ENCODE data around the gene PLCL1. TPM values are rescaled to one million over a fixed set of nuclear protein-coding genes. Genes with fewer than 3 reads are reported as not detected.

PLCL1 gene
- total and polyA plus RNA-seq, 4 donors = 5.1 to 15.7 (median 13.2) TPM

DNA sequence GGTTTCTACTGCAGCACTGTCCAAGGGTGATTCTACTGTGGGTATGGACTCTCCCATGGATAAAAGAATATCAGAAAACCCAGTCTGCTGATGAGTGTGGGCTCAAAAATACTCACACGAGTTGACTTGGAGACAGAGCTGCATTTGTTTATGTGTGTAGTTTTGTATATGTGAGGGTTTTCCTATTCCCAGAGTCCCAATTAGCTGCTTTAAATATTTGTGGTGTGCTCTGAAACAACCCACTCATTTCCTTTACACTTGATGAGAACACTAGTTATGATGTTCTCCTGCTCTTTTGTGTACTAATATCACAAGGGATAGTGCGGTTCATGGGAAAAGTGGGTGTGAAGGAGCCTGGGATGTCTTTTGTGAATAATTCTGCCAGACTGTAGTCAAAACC is 337.3 kb downstream of the PLCL1 start:
- no peaks in the 10 kb centered on the region for H3K36me3 ChIP-seq (ENCODE audit: control insufficient read depth in 1 of 2, insufficient read depth in 2 of 2, low read length in 1 of 2)
- no peak overlapping the region for H3K4me3 ChIP-seq (ENCODE audit: low read length in 2 of 2)
- DNase-seq = no peak
- H3K27ac ChIP-seq (ENCODE audit: low read depth in 1 of 2, low read length in 2 of 2) = no peak overlapping the region
- H3K27me3 ChIP-seq (ENCODE audit: control insufficient read depth in 1 of 2, insufficient read depth in 2 of 2, low read length in 1 of 2) = no peaks in the 10 kb centered on the region
- intact Hi-C loops (cut with DNase I) = loop anchor here in 1 of 2 donors (10.0 kb wide), 1 partner anchor 153 kb away; no protein-coding TSS in a partner anchor
- no peak for ATAC-seq (ENCODE audit: low FRiP score)
- 95% methylated on average over 2 of the region's 2 CpGs for WGBS, 2 donors
- peaks cover 1 to 5% of the 10 kb centered on the region in 2 donors for H3K4me1 ChIP-seq (ENCODE audit: control insufficient read depth in 1 of 2, insufficient read depth in 2 of 2, low read length in 2 of 2)
- H3K9me3 ChIP-seq (ENCODE audit: control insufficient read depth, low read length) = no peaks in the 10 kb centered on the region

DNA sequence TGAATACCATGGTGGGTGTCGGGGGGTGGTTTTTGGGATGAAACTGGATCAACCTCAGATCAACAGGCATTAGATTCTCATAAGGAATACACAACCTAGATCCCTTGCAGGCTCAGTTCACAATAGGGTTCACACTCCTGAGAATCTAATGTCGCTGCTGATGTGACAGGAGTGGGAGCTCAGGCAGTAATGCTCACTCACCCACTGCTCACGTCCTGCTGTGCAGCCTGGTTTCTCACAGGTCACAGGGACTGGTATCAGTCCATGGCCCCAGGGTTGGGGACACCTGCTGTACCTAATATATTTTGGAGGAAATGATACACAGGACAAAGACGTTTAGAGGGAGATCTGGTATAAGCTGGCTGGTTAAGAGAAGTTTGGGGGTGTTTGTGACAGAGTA is 338.8 kb downstream of the PLCL1 start:
- Histone ChIP-seq H3K4me1 (ENCODE audit: control insufficient read depth in 1 of 2, insufficient read depth in 2 of 2, low read length in 2 of 2) (peaks cover 1 to 5% of the 10 kb centered on the region in 2 donors), H3K4me3 (ENCODE audit: low read length in 2 of 2) (no peak overlapping the region), H3K27ac (ENCODE audit: low read depth in 1 of 2, low read length in 2 of 2) (no peak overlapping the region), H3K9me3 (ENCODE audit: control insufficient read depth, low read length) (no peaks in the 10 kb centered on the region), H3K36me3 (ENCODE audit: control insufficient read depth in 1 of 2, insufficient read depth in 2 of 2, low read length in 1 of 2) (no peaks in the 10 kb centered on the region), H3K27me3 (ENCODE audit: control insufficient read depth in 1 of 2, insufficient read depth in 2 of 2, low read length in 1 of 2) (no peaks in the 10 kb centered on the region)
- ATAC-seq (ENCODE audit: low FRiP score) (no peak), DNase-seq (no peak)
- 85 to 86% methylated on average over 4 of the region's 4 CpGs for WGBS, 2 donors
- intact Hi-C loops (cut with DNase I) = loop anchor here in 1 of 2 donors (10.0 kb wide), 1 partner anchor 152 kb away; no protein-coding TSS in a partner anchor

DNA sequence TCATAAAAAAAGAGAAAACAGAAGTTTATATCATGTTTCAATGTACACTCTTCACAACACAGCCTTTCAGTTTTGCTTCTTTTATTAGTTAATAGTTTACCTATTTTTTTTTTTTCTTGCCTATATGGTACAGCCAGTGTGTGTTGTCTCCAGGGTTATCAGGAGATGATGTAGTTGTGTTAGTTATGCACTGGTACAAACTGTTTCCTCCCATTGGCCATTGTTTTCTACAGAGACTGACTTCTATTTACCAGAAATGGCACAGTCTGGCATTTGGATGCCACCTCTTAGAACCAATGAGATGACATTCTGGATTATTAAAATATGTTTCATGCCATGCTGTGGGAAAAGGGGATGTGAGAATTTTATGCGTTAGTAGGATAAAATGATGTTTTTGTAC is 339.4 kb downstream of the PLCL1 start:
- no peaks in the 10 kb centered on the region for H3K27me3 ChIP-seq (ENCODE audit: control insufficient read depth in 1 of 2, insufficient read depth in 2 of 2, low read length in 1 of 2)
- no peaks in the 10 kb centered on the region for H3K36me3 ChIP-seq (ENCODE audit: control insufficient read depth in 1 of 2, insufficient read depth in 2 of 2, low read length in 1 of 2)
- no peak overlapping the region for H3K4me3 ChIP-seq (ENCODE audit: low read length in 2 of 2)
- H3K4me1 ChIP-seq (ENCODE audit: control insufficient read depth in 1 of 2, insufficient read depth in 2 of 2, low read length in 2 of 2) = peaks cover 1 to 5% of the 10 kb centered on the region in 2 donors
- H3K9me3 ChIP-seq (ENCODE audit: control insufficient read depth, low read length) = no peaks in the 10 kb centered on the region
- DNase-seq (no peak), ATAC-seq (ENCODE audit: low FRiP score) (no peak)
- 90% methylated on average over 1 of the region's 1 CpG for WGBS, 2 donors
- intact Hi-C loops (cut with DNase I) = loop anchor here in 1 of 2 donors (10.0 kb wide), 1 partner anchor 151 kb away; no protein-coding TSS in a partner anchor
- no peak overlapping the region for H3K27ac ChIP-seq (ENCODE audit: low read depth in 1 of 2, low read length in 2 of 2)

DNA sequence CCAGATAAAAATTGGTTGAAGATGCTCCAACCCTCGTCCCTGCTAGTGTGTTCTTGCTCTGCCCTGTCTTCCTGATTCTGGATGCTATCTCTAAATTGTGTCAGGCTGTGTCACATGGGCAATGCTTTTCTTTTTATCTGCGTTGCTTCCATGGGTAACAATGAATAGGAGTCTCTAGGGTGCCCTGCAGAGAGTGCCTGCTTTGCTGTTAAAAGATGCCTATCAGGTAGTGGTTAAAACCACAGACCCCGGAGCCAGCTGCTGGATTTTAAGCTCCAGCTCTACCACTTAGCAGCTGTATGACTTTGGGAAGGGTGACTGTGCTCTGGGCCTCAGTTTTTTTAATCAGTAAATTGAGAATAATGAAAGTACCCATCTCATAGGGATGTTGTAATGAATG is 340.3 kb downstream of the PLCL1 start:
- Histone ChIP-seq H3K4me3 (ENCODE audit: low read length in 2 of 2) (no peak overlapping the region), H3K9me3 (ENCODE audit: control insufficient read depth, low read length) (no peaks in the 10 kb centered on the region), H3K36me3 (ENCODE audit: control insufficient read depth in 1 of 2, insufficient read depth in 2 of 2, low read length in 1 of 2) (no peaks in the 10 kb centered on the region), H3K27me3 (ENCODE audit: control insufficient read depth in 1 of 2, insufficient read depth in 2 of 2, low read length in 1 of 2) (no peaks in the 10 kb centered on the region), H3K4me1 (ENCODE audit: control insufficient read depth in 1 of 2, insufficient read depth in 2 of 2, low read length in 2 of 2) (peaks cover 1 to 5% of the 10 kb centered on the region in 2 donors), H3K27ac (ENCODE audit: low read depth in 1 of 2, low read length in 2 of 2) (no peak overlapping the region)
- DNase-seq = no peak
- ATAC-seq (ENCODE audit: low FRiP score) = no peak
- WGBS, 2 donors = 52 to 56% methylated on average over 3 of the region's 3 CpGs
- intact Hi-C loops (cut with DNase I) = loop anchor here in 1 of 2 donors (10.0 kb wide), 1 partner anchor 150 kb away; no protein-coding TSS in a partner anchor

DNA sequence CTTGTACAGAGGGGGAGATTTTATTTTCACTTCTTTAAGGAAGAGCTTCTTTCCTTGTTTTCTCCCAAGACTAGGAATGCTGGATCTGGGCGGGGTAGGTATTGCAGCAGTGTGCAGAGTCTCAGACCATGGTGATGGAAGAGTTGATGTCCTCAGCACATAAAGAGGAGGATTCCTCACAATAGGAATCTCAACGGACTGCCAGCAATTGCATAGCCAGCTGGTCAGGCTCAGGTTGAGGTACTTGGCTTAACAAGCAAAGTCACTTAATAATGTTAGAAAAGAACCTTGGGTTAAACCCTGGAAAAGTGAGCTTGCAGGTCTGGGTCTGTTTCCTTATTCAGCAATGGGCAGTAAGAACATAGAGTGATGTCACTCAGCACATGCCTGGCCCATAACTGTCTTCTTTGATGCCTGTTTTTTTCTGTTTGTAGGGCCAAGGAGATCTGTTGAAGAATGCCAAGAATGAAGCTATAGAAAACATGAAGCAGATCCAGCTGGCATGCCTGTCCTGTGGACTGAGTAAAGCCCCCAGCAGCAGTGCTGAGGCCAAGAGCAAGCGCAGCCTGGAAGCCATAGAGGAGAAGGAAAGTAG is 342.1 kb downstream of the PLCL1 start:
- Histone ChIP-seq H3K27me3 (ENCODE audit: control insufficient read depth in 1 of 2, insufficient read depth in 2 of 2, low read length in 1 of 2) (no peaks in the 10 kb centered on the region), H3K9me3 (ENCODE audit: control insufficient read depth, low read length) (no peaks in the 10 kb centered on the region), H3K4me3 (ENCODE audit: low read length in 2 of 2) (no peak overlapping the region), H3K36me3 (ENCODE audit: control insufficient read depth in 1 of 2, insufficient read depth in 2 of 2, low read length in 1 of 2) (no peaks in the 10 kb centered on the region), H3K4me1 (ENCODE audit: control insufficient read depth in 1 of 2, insufficient read depth in 2 of 2, low read length in 2 of 2) (peaks cover 1 to 5% of the 10 kb centered on the region in 2 donors), H3K27ac (ENCODE audit: low read depth in 1 of 2, low read length in 2 of 2) (no peak overlapping the region)
- 81 to 84% methylated on average over 3 of the region's 3 CpGs for WGBS, 2 donors
- no peak for DNase-seq
- ATAC-seq (ENCODE audit: low FRiP score) = no peak
- intact Hi-C loops (cut with DNase I) = loop anchor here in 1 of 2 donors (10.0 kb wide), 1 partner anchor 148 kb away; no protein-coding TSS in a partner anchor

DNA sequence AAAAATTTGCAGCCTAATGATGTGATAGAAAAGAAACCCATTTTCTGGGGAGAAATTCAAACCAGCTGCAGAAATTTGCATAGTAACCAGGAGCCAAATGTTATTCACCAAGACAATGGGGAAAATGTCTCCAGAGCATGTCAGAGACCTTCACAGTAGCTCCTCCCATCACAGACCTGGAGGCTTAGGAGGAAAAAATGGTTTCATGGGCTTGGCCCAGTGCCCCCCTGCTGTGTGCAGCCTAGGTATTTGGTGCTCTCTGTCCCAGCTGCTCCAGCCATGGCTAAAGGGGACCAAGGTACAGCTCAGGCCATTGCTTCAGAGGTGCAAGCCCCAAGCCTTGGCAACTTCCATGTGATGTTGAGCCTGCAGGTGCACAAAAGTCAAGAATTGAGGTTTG is 352.9 kb downstream of the PLCL1 start:
- H3K9me3 ChIP-seq (ENCODE audit: control insufficient read depth, low read length) = no peaks in the 10 kb centered on the region
- no peaks in the 10 kb centered on the region for H3K27me3 ChIP-seq (ENCODE audit: control insufficient read depth in 1 of 2, insufficient read depth in 2 of 2, low read length in 1 of 2)
- ATAC-seq (ENCODE audit: low FRiP score) (no peak), DNase-seq (no peak)
- H3K4me3 ChIP-seq (ENCODE audit: low read length in 2 of 2) = no peak overlapping the region
- H3K27ac ChIP-seq (ENCODE audit: low read depth in 1 of 2, low read length in 2 of 2) = no peak overlapping the region
- H3K4me1 ChIP-seq (ENCODE audit: control insufficient read depth in 1 of 2, insufficient read depth in 2 of 2, low read length in 2 of 2) = no peaks in the 10 kb centered on the region
- no peaks in the 10 kb centered on the region for H3K36me3 ChIP-seq (ENCODE audit: control insufficient read depth in 1 of 2, insufficient read depth in 2 of 2, low read length in 1 of 2)
- intact Hi-C loops (cut with DNase I) = no loop called here

DNA sequence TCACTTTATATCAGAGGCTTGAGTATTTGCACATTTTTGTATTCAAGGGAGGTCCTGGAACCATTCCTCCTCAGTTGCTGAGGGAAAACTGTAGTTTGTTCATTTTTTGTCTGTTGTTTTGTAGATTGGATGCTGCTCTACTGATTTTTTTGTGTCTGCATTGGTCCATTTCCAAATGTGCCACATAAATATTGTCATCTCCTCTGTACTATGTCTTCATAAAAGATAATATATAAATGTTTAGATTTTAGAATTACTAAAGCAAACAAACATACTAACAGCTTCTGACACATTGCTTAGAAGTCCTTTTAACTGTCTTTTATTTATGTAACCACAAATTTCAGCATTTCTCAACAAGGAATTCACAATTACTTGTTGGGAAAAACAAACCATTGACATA is 356.8 kb downstream of the PLCL1 start:
- no peak for DNase-seq
- H3K4me3 ChIP-seq (ENCODE audit: low read length in 2 of 2) = no peak overlapping the region
- no peaks in the 10 kb centered on the region for H3K36me3 ChIP-seq (ENCODE audit: control insufficient read depth in 1 of 2, insufficient read depth in 2 of 2, low read length in 1 of 2)
- intact Hi-C loops (cut with DNase I) = no loop called here
- no peaks in the 10 kb centered on the region for H3K27me3 ChIP-seq (ENCODE audit: control insufficient read depth in 1 of 2, insufficient read depth in 2 of 2, low read length in 1 of 2)
- H3K27ac ChIP-seq (ENCODE audit: low read depth in 1 of 2, low read length in 2 of 2) = no peak overlapping the region
- H3K9me3 ChIP-seq (ENCODE audit: control insufficient read depth, low read length) = no peaks in the 10 kb centered on the region
- no peaks in the 10 kb centered on the region for H3K4me1 ChIP-seq (ENCODE audit: control insufficient read depth in 1 of 2, insufficient read depth in 2 of 2, low read length in 2 of 2)
- ATAC-seq (ENCODE audit: low FRiP score) = no peak

DNA sequence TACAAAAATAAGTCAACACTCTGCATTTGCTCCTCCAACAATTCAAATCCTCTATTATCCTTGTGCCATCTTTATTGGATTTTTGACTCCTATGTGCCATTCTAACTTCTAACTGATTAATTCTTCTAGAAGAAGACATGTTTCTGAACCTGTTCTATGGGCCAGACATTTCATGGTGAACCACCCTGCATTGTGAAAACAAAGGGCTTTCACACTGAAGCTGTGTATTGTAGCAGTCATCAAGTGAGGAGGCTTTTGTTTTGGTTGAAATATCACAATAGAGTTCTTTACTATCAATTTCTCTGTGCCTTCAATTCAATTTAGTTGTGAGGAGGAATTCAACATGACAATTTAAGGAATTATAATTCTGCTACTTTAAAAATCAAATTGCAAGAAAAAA is 357.9 kb downstream of the PLCL1 start:
- H3K9me3 ChIP-seq (ENCODE audit: control insufficient read depth, low read length) = no peaks in the 10 kb centered on the region
- intact Hi-C loops (cut with DNase I) = no loop called here
- DNase-seq (no peak), ATAC-seq (ENCODE audit: low FRiP score) (no peak)
- H3K27me3 ChIP-seq (ENCODE audit: control insufficient read depth in 1 of 2, insufficient read depth in 2 of 2, low read length in 1 of 2) = no peaks in the 10 kb centered on the region
- H3K27ac ChIP-seq (ENCODE audit: low read depth in 1 of 2, low read length in 2 of 2) = no peak overlapping the region
- no peaks in the 10 kb centered on the region for H3K36me3 ChIP-seq (ENCODE audit: control insufficient read depth in 1 of 2, insufficient read depth in 2 of 2, low read length in 1 of 2)
- H3K4me1 ChIP-seq (ENCODE audit: control insufficient read depth in 1 of 2, insufficient read depth in 2 of 2, low read length in 2 of 2) = no peaks in the 10 kb centered on the region
- no peak overlapping the region for H3K4me3 ChIP-seq (ENCODE audit: low read length in 2 of 2)

DNA sequence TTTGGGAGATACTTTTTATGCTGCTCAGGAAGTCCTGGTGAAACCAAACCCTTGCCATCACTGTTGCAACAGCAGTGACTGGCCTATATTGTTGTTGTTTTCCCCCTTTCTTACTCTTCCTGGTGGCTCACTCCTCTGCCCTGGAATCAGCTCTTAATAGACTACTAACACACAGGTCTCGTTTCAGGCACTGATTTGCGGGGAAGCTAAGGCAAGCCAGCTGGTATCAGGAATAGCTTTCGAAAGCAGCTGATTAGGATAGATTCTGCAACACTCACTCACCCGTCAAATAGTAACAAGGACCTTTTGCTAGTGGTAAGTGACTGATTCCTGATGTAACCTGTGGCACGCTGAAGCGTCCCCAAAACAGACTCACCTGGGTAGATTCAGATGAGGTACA is 360.4 kb downstream of the PLCL1 start:
- Histone ChIP-seq H3K36me3 (ENCODE audit: control insufficient read depth in 1 of 2, insufficient read depth in 2 of 2, low read length in 1 of 2) (no peaks in the 10 kb centered on the region), H3K9me3 (ENCODE audit: control insufficient read depth, low read length) (no peaks in the 10 kb centered on the region), H3K4me1 (ENCODE audit: control insufficient read depth in 1 of 2, insufficient read depth in 2 of 2, low read length in 2 of 2) (no peaks in the 10 kb centered on the region), H3K27me3 (ENCODE audit: control insufficient read depth in 1 of 2, insufficient read depth in 2 of 2, low read length in 1 of 2) (no peaks in the 10 kb centered on the region), H3K4me3 (ENCODE audit: low read length in 2 of 2) (no peak overlapping the region), H3K27ac (ENCODE audit: low read depth in 1 of 2, low read length in 2 of 2) (no peak overlapping the region)
- intact Hi-C loops (cut with DNase I) = no loop called here
- ATAC-seq (ENCODE audit: low FRiP score) (no peak), DNase-seq (no peak)
- WGBS, 2 donors = 90 to 93% methylated on average over 6 of the region's 6 CpGs
